Esophagus squamous epithelium (tissue), 5 donors: ENCODE results near the gene MAOA. TPM values are rescaled to one million over a fixed set of nuclear protein-coding genes. Genes with fewer than 3 reads are reported as not detected.

ENCODE experiments used
- DNase-seq: peaks from one replicate; lab custom pipeline; 2025; lab: John Stamatoyannopoulos, UW
- H3K27ac ChIP-seq, 4 donors: fragments of 200-600 bp; sonication (generic); one replicate each; pipeline ENCODE4 v1.5.1; 2016 to 2019; ENCODE audit warnings: mild to moderate bottlenecking in 1 of 4
- H3K27me3 ChIP-seq, 4 donors: fragments of 200-600 bp; sonication (generic); 1 replicate in 3 of 4; 2 replicates in 1 of 4; pipeline versions ENCODE4 v1.5.1 to v1.6.0; 2017 to 2021; ENCODE audit warnings: antibody characterized with exemption in 1 of 4
- H3K36me3 ChIP-seq, 3 donors: fragments of 200-600 bp; sonication (generic); one replicate each; pipeline ENCODE4 v1.5.1; 2016 to 2019
- H3K4me1 ChIP-seq, 3 donors: fragments of 200-600 bp; sonication (generic); one replicate each; pipeline ENCODE4 v1.5.1; 2017 to 2019
- H3K4me3 ChIP-seq, 4 donors: fragments of 200-600 bp; sonication (generic); 1 replicate in 3 of 4; 2 replicates in 1 of 4; pipeline ENCODE4 v1.5.1; 2016 to 2019; ENCODE audit warnings: mild to moderate bottlenecking in 2 of 4, moderate library complexity in 1 of 4
- H3K9me3 ChIP-seq, 3 donors: fragments of 200-600 bp; sonication (generic); one replicate each; pipeline ENCODE4 v1.5.1; 2016 to 2019
- CTCF ChIP-seq, 6 experiments: fragments of 450-650 bp in 4 of 6; fragments of 200-600 bp in 2 of 6; sonication (generic) in 2 of 6; IDR thresholded peaks; one replicate each; pipeline ENCODE4 v1.5.1; 2016 to 2019; ENCODE audit warnings: antibody characterized with exemption in 6 of 6, mild to moderate bottlenecking in 4 of 6, moderate library complexity in 4 of 6
- POLR2A ChIP-seq, 4 donors: fragments of 450-650 bp; IDR thresholded peaks; one replicate each; pipeline ENCODE4 v1.6.1; 2017; ENCODE audit warnings: antibody characterized with exemption in 4 of 4, mild to moderate bottlenecking in 4 of 4, moderate library complexity in 3 of 4
- WGBS, 2 donors: methylation state at CpG; one replicate each; pipeline ENCODE4 v1.1.5; 2018; 5-methylcytosine and 5-hydroxymethylcytosine counted together
- intact Hi-C: fragments of 100-400 bp; cut with DNase I; formaldehyde crosslinking; loops from one replicate; pipeline ENCODE4 v1.15.0; 2022
- total RNA-seq, 4 donors: library from RNA; depleted of rRNA; stranded (reverse); fragments of >200 nt; gene quantifications; one replicate each; pipeline ENCODE4 v1.1.0, GENCODE V29; 2016
- donor health status: DM: yes; HTN: yes; CAD: no.

The MAOA gene
- total RNA-seq, 4 donors from 2014 or later: 70.3 to 183 (median 128) TPM

GRCh38 chrX:43735534-43735933, 79.4 kb downstream of the MAOA start:
- no peaks in the 10 kb centered on the region for H3K27me3 ChIP-seq
- intact Hi-C loops: no loop called here
- H3K4me1 ChIP-seq: no peaks in the 10 kb centered on the region
- no peak for TF ChIP-seq CTCF (IDR thresholded peaks at IDR 0.05)
- TF ChIP-seq POLR2A (IDR thresholded peaks at IDR 0.05): no peak
- peaks cover 0 to 81% (median 6%) of the 10 kb centered on the region in 3 donors for H3K36me3 ChIP-seq
- 39 to 77% methylated on average over 3 to 4 of the region's 6 CpGs for WGBS, 2 donors
- no peak for DNase-seq
- no peaks in the 10 kb centered on the region for H3K9me3 ChIP-seq
- H3K27ac ChIP-seq: no peak overlapping the region
- no peak overlapping the region for H3K4me3 ChIP-seq

- Histone ChIP-seq H3K27ac (no peak overlapping the region), H3K36me3 (peaks cover 0 to 81% (median 6%) of the 10 kb centered on the region in 3 donors), H3K9me3 (no peaks in the 10 kb centered on the region), H3K4me1 (peaks cover 0 to 3% (median 0%) of the 10 kb centered on the region in 3 donors), H3K27me3 (no peaks in the 10 kb centered on the region), H3K4me3 (no peak overlapping the region)
- TF ChIP-seq POLR2A (IDR thresholded peaks at IDR 0.05): no peak
- no peak for TF ChIP-seq CTCF (IDR thresholded peaks at IDR 0.05)
- intact Hi-C loops: no loop called here
- WGBS, 2 donors: 83 to 91% methylated on average over 3 of the region's 3 CpGs
- no peak for DNase-seq
Observed at GRCh38 chrX:43735957-43736356, 79.9 kb downstream of the MAOA start.

GRCh38 chrX:43741843-43742573, 85.9 kb downstream of the MAOA start:
- no peak for DNase-seq
- H3K4me3 ChIP-seq: no peak overlapping the region
- WGBS, 2 donors: 31 to 48% methylated on average over 6 to 7 of the region's 7 CpGs
- H3K9me3 ChIP-seq: no peaks in the 10 kb centered on the region
- peak overlapping the region in 3 of 4 donors; percentile 14 to 54 (median 48) for H3K27ac ChIP-seq
- no peak for TF ChIP-seq CTCF (IDR thresholded peaks at IDR 0.05)
- no peak for TF ChIP-seq POLR2A (IDR thresholded peaks at IDR 0.05)
- intact Hi-C loops: no loop called here
- peaks cover 0 to 77% (median 9%) of the 10 kb centered on the region in 3 donors for H3K36me3 ChIP-seq
- H3K27me3 ChIP-seq: no peaks in the 10 kb centered on the region
- peaks cover 0 to 32% (median 9%) of the 10 kb centered on the region in 3 donors for H3K4me1 ChIP-seq

GRCh38 chrX:43743100-43743822, 87.2 kb downstream of the MAOA start:
- WGBS, 2 donors: 64 to 67% methylated on average over 1 to 5 of the region's 5 CpGs
- Histone ChIP-seq H3K4me3 (no peak overlapping the region), H3K4me1 (peaks cover 0 to 32% (median 9%) of the 10 kb centered on the region in 3 donors), H3K27me3 (no peaks in the 10 kb centered on the region), H3K27ac (peak overlapping the region in 3 of 4 donors; percentile 14 to 48 (median 23)), H3K36me3 (peaks cover 0 to 69% (median 9%) of the 10 kb centered on the region in 3 donors), H3K9me3 (no peaks in the 10 kb centered on the region)
- intact Hi-C loops: no loop called here
- no peak for TF ChIP-seq POLR2A (IDR thresholded peaks at IDR 0.05)
- DNase-seq: no peak

GRCh38 chrX:43744284-43744683, 88.2 kb downstream of the MAOA start:
- Histone ChIP-seq H3K4me3 (no peak overlapping the region), H3K27me3 (no peaks in the 10 kb centered on the region), H3K27ac (no peak overlapping the region), H3K36me3 (peaks cover 0 to 64% (median 9%) of the 10 kb centered on the region in 3 donors), H3K9me3 (no peaks in the 10 kb centered on the region), H3K4me1 (peaks cover 0 to 32% (median 9%) of the 10 kb centered on the region in 3 donors)
- WGBS, 2 donors: 57 to 81% methylated on average over 3 of the region's 3 CpGs
- no peak for TF ChIP-seq CTCF (IDR thresholded peaks at IDR 0.05)
- no peak for TF ChIP-seq POLR2A (IDR thresholded peaks at IDR 0.05)
- intact Hi-C loops: no loop called here
- DNase-seq: no peak
